HEK293 (cell line): ENCODE data around the gene MATN1.

Source experiments
- CTCF ChIA-PET: fragments of 350-600 bp; formaldehyde crosslinking; extraction: SDS; loops from one replicate; lab custom pipeline; 2021; ENCODE audit warnings: antibody characterized with exemption; lab: Yijun Ruan, JAX
- POLR2A ChIA-PET: fragments of 300-600 bp; formaldehyde crosslinking; extraction: SDS; loops from one replicate; lab custom pipeline; 2020; ENCODE audit warnings: antibody characterized with exemption, inconsistent platforms; lab: Yijun Ruan, JAX
- H3K27ac ChIP-seq: fragments of 200-500 bp; sonication (Bioruptor generic); 2 replicates; pipeline ENCODE4 v1.5.1; 2014; ENCODE audit warnings: low read depth, low read length, control low read depth, inconsistent platforms; ENCODE audit errors: extremely low read depth
- H3K36me3 ChIP-seq, 2 experiments: fragments of 200-500 bp in 1 of 2; sonication (Bioruptor generic) in 1 of 2; 1 replicate in 1 of 2; 2 replicates in 1 of 2; pipeline ENCODE4 v1.5.1; 2014 to 2017; ENCODE audit warnings: inconsistent platforms in 2 of 2, low read length in 2 of 2; ENCODE audit not compliant: control insufficient read depth in 2 of 2, insufficient read depth in 1 of 2
- H3K4me1 ChIP-seq: fragments of 200-500 bp; sonication (Bioruptor generic); 2 replicates; pipeline ENCODE4 v1.5.1; 2014; ENCODE audit warnings: mild to moderate bottlenecking, low read length, inconsistent platforms; ENCODE audit not compliant: control insufficient read depth, insufficient read depth
- H3K4me3 ChIP-seq: 2 replicates; pipeline ENCODE4 v1.5.1; 2011; ENCODE audit warnings: low read depth, mild to moderate bottlenecking, control low read depth, low read length, moderate library complexity
- H3K9me3 ChIP-seq: fragments of 200-500 bp; sonication (Bioruptor generic); 2 replicates; pipeline ENCODE4 v1.5.1; 2014; ENCODE audit warnings: low read depth, low read length, inconsistent platforms; ENCODE audit not compliant: control insufficient read depth, insufficient read depth
- GLI2 ChIP-seq: fragments of 450-650 bp; formaldehyde crosslinking; IDR thresholded peaks from 2 replicates; pipeline ENCODE4; 2017; ENCODE audit warnings: missing biosample characterization, missing genetic modification characterization, low read depth, borderline replicate concordance
- KLF10 ChIP-seq: fragments of 450-650 bp; IDR thresholded peaks from 2 replicates; pipeline ENCODE4 v1.5.1; 2018; ENCODE audit warnings: missing biosample characterization, mild to moderate bottlenecking, missing genetic modification characterization
- KLF16 ChIP-seq: fragments of 450-650 bp; formaldehyde crosslinking; IDR thresholded peaks from 2 replicates; pipeline ENCODE4 v1.5.1; 2017; ENCODE audit warnings: missing biosample characterization, missing genetic modification characterization
- MYNN ChIP-seq: fragments of 450-650 bp; formaldehyde crosslinking; IDR thresholded peaks from 2 replicates; pipeline ENCODE4 v1.5.1; 2016; ENCODE audit warnings: missing biosample characterization, missing genetic modification characterization, borderline replicate concordance
- MZF1 ChIP-seq: fragments of 450-650 bp; formaldehyde crosslinking; IDR thresholded peaks from 2 replicates; pipeline ENCODE4 v1.5.1; 2017; ENCODE audit warnings: missing biosample characterization, missing genetic modification characterization, borderline replicate concordance
- SETDB1 ChIP-seq: IDR thresholded peaks from one replicate; pipeline ENCODE4 v1.6.1; 2017; ENCODE audit warnings: mild to moderate bottlenecking, low read length, moderate library complexity, mixed read lengths; ENCODE audit not compliant: insufficient read length
- TCF7L2 ChIP-seq: IDR thresholded peaks from 2 replicates; pipeline ENCODE4 v1.6.1; 2011; ENCODE audit warnings: low read depth, mild to moderate bottlenecking, inconsistent platforms, low read length, moderate library complexity, borderline replicate concordance
- ZFP37 ChIP-seq: fragments of 450-650 bp; formaldehyde crosslinking; IDR thresholded peaks from 2 replicates; pipeline ENCODE4 v1.5.1; 2016; ENCODE audit warnings: missing biosample characterization, missing genetic modification characterization
- ZNF157 ChIP-seq: fragments of 450-650 bp; formaldehyde crosslinking; IDR thresholded peaks from 2 replicates; pipeline ENCODE4 v1.5.1; 2016; ENCODE audit warnings: missing biosample characterization, missing genetic modification characterization
- ZNF202 ChIP-seq: fragments of 450-650 bp; formaldehyde crosslinking; IDR thresholded peaks from 2 replicates; pipeline ENCODE4 v1.5.1; 2016; ENCODE audit warnings: missing biosample characterization, missing genetic modification characterization, borderline replicate concordance
- ZNF221 ChIP-seq: fragments of 450-650 bp; formaldehyde crosslinking; IDR thresholded peaks from 2 replicates; pipeline ENCODE4 v1.5.1; 2017; ENCODE audit warnings: missing biosample characterization, missing genetic modification characterization, borderline replicate concordance
- ZNF292 ChIP-seq: fragments of 450-650 bp; formaldehyde crosslinking; IDR thresholded peaks from 2 replicates; pipeline ENCODE4 v1.5.1; 2016; ENCODE audit warnings: low read depth, missing biosample characterization, missing genetic modification characterization, borderline replicate concordance
- ZNF391 ChIP-seq: fragments of 450-650 bp; formaldehyde crosslinking; IDR thresholded peaks from 2 replicates; pipeline ENCODE4 v1.5.1; 2016; ENCODE audit warnings: low read depth, missing biosample characterization, missing genetic modification characterization, borderline replicate concordance
- ZNF394 ChIP-seq: fragments of 450-650 bp; formaldehyde crosslinking; IDR thresholded peaks from 2 replicates; pipeline ENCODE4 v1.5.1; 2016; ENCODE audit warnings: missing biosample characterization, missing genetic modification characterization, mild to moderate bottlenecking, moderate library complexity, borderline replicate concordance
- ZNF416 ChIP-seq: fragments of 450-650 bp; formaldehyde crosslinking; IDR thresholded peaks from 2 replicates; pipeline ENCODE4 v1.5.1; 2016; ENCODE audit warnings: missing biosample characterization, missing genetic modification characterization
- ZNF501 ChIP-seq: fragments of 450-650 bp; formaldehyde crosslinking; IDR thresholded peaks from 2 replicates; pipeline ENCODE4 v1.5.1; 2016; ENCODE audit warnings: missing biosample characterization, missing genetic modification characterization
- ZNF660 ChIP-seq: fragments of 450-650 bp; IDR thresholded peaks from 2 replicates; pipeline ENCODE4 v1.5.1; 2018; ENCODE audit warnings: missing biosample characterization, mild to moderate bottlenecking, missing genetic modification characterization
- ZNF670 ChIP-seq: fragments of 450-650 bp; formaldehyde crosslinking; IDR thresholded peaks from 2 replicates; pipeline ENCODE4 v1.5.1; 2016; ENCODE audit warnings: missing biosample characterization, missing genetic modification characterization, low read depth
- ZNF792 ChIP-seq: fragments of 450-650 bp; formaldehyde crosslinking; IDR thresholded peaks from 2 replicates; pipeline ENCODE4 v1.5.1; 2016; ENCODE audit warnings: missing biosample characterization, missing genetic modification characterization
- TF ChIP-seq, protein P1 (sequence below): fragments of 450-650 bp; formaldehyde crosslinking; IDR thresholded peaks from 2 replicates; pipeline ENCODE4 v1.5.1; 2016; ENCODE audit warnings: missing biosample characterization, missing genetic modification characterization
- TF ChIP-seq, protein P2 (sequence below): fragments of 450-650 bp; formaldehyde crosslinking; IDR thresholded peaks from 2 replicates; pipeline ENCODE4 v1.5.1; 2016; ENCODE audit warnings: missing biosample characterization, missing genetic modification characterization, low read depth
- TF ChIP-seq, protein P3 (sequence below): fragments of 450-650 bp; formaldehyde crosslinking; IDR thresholded peaks from 2 replicates; pipeline ENCODE4 v1.5.1; 2017; ENCODE audit warnings: missing biosample characterization, missing genetic modification characterization

Gene MATN1

DNA sequence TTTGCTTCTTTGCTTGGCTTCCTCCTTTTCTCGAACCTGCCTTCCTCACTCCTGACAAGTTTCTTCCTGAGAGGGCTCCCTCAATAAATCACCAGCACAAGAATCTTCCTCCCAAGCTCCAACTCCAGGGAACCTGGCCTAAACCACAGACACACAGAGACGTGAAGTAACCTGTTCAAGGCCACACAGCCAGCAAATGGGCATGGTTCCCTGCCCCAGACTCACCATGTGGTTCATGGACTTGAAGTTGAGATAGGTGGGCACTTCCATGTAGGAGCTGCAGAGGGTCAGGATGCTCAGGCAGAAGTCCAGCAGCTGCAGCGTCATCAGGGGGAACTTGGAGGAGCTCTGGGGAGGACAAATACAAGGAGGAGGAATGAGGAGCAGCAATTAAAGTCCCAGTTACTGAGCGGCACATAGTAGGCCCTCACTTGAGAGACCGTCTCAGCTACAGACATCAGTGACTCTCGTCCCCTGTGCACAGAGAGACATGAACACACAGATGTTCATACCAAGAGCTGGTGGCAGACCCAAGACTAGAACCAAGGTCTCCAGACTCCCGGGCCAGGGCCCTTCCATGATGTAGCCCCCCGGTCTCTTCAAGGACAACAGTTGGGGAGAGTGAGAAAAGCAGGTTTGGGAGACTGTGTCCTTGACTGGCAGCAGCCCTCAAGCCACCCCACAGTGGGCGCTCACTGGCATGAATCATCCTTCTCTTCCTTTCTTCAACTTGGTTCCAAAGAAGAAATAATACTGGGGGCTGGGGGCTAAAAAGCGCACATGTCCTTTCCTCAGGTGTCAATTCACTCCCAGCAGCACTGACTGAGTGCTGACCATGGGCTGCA is 15.6 kb upstream of the MATN1 start:
- Histone ChIP-seq H3K4me1 (no peaks in the 10 kb centered on the region), H3K36me3 (no peaks in the 10 kb centered on the region), H3K9me3 (no peaks in the 10 kb centered on the region), H3K4me3 (no peak overlapping the region), H3K27ac (no peak overlapping the region)
- POLR2A ChIA-PET: no interaction called here
- no peak for TF ChIP-seq MYNN (tag by site-specific recombination)
- TF ChIP-seq, protein P1, sequence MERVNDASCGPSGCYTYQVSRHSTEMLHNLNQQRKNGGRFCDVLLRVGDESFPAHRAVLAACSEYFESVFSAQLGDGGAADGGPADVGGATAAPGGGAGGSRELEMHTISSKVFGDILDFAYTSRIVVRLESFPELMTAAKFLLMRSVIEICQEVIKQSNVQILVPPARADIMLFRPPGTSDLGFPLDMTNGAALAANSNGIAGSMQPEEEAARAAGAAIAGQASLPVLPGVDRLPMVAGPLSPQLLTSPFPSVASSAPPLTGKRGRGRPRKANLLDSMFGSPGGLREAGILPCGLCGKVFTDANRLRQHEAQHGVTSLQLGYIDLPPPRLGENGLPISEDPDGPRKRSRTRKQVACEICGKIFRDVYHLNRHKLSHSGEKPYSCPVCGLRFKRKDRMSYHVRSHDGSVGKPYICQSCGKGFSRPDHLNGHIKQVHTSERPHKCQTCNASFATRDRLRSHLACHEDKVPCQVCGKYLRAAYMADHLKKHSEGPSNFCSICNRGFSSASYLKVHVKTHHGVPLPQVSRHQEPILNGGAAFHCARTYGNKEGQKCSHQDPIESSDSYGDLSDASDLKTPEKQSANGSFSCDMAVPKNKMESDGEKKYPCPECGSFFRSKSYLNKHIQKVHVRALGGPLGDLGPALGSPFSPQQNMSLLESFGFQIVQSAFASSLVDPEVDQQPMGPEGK (tag by site-specific recombination): no peak
- no peak for TF ChIP-seq KLF16 (tag by site-specific recombination)
- no peak for TF ChIP-seq ZNF292 (tag by site-specific recombination)
- CTCF ChIA-PET: no interaction called here

DNA sequence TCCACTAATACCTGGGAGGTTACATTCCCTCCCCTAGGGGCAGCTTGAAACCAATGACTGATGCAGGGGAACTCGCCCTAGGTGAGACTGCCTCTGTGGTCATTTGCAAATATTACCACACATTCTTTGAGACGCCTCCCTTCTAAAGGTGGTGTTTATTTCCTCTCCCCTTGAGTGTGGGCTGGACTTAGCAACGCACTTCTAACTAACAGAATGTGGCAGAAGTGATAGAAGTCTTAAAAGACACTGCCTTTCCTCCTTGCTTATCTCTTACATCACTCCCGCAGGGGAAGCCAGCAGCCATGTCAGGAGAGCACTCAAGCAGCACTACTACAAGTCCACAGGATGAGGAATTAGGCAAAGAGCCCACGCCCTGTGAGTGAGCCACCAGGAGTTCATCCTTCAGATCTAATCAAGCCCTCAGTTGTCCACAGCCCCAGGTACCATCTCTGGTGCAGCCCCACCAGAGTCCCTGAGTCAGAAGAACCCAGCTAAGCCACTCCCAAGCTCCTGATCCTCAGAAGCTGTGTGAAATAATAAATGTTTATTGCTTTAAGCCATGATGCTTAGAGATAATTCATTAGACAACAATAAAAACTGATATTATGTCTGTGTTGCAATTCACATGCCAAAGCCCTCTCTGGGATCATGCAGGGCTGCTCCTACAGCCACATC is 14.8 kb upstream of the MATN1 start:
- H3K9me3 ChIP-seq: no peaks in the 10 kb centered on the region
- no peaks in the 10 kb centered on the region for H3K36me3 ChIP-seq
- ChIA-PET POLR2A (no interaction called here), CTCF (interaction anchor here (1.1 kb wide), 1 partner anchor 47 kb away, joined by 5 read pairs; no protein-coding TSS in a partner anchor)
- no peak overlapping the region for H3K27ac ChIP-seq
- no peak overlapping the region for H3K4me3 ChIP-seq
- H3K4me1 ChIP-seq: no peaks in the 10 kb centered on the region
- TF ChIP-seq ZNF501 (tag by site-specific recombination) (no peak), SETDB1 (peak; percentile 17)
- TF ChIP-seq, protein P2, sequence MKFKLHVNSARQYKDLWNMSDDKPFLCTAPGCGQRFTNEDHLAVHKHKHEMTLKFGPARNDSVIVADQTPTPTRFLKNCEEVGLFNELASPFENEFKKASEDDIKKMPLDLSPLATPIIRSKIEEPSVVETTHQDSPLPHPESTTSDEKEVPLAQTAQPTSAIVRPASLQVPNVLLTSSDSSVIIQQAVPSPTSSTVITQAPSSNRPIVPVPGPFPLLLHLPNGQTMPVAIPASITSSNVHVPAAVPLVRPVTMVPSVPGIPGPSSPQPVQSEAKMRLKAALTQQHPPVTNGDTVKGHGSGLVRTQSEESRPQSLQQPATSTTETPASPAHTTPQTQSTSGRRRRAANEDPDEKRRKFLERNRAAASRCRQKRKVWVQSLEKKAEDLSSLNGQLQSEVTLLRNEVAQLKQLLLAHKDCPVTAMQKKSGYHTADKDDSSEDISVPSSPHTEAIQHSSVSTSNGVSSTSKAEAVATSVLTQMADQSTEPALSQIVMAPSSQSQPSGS (tag by site-specific recombination): no peak

DNA sequence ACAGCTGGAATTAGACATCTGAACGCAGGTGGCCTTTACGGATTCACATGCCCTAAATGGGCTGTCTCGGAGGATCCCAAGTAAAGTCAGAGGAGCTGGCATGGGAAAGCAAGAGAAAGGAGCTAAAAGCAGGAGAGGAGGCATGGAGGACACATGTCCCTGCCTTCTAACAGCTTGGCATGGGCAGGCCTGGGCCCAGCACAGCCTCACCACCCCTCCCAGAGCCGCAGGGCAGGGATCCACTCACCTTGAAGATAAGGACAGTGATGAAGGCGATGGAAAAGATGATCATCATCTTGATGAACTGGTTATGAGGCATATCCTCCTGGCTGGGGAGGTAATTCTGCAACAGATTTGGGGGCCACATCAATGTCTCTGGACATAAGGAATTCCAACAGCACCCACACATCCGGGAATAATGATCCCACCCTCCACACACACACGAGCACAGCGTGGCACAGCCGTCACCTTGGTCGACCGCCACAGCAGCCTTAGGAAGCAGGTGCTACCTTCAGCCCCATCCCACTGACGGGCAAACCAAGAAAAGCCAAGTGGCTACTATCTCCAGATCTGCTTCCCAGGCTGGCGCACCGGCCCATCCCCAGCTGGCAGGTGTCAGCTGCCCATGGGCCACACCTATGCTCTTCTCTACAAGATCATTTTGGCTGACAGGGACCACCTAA is 14.1 kb upstream of the MATN1 start:
- no peaks in the 10 kb centered on the region for H3K9me3 ChIP-seq
- TF ChIP-seq ZNF202 (tag by site-specific recombination) (no peak), GLI2 (tag by site-specific recombination) (no peak), MYNN (tag by site-specific recombination) (no peak), ZNF221 (tag by site-specific recombination) (no peak), ZNF792 (tag by site-specific recombination) (no peak), ZNF157 (tag by site-specific recombination) (no peak), ZFP37 (tag by site-specific recombination) (no peak), ZNF660 (tag by site-specific recombination) (no peak), TCF7L2 (no peak), KLF10 (no peak), ZNF670 (tag by site-specific recombination) (no peak), MZF1 (tag by site-specific recombination) (no peak), ZNF394 (no peak), ZNF416 (tag by site-specific recombination) (no peak), ZNF391 (tag by site-specific recombination) (no peak)
- TF ChIP-seq, protein P3, sequence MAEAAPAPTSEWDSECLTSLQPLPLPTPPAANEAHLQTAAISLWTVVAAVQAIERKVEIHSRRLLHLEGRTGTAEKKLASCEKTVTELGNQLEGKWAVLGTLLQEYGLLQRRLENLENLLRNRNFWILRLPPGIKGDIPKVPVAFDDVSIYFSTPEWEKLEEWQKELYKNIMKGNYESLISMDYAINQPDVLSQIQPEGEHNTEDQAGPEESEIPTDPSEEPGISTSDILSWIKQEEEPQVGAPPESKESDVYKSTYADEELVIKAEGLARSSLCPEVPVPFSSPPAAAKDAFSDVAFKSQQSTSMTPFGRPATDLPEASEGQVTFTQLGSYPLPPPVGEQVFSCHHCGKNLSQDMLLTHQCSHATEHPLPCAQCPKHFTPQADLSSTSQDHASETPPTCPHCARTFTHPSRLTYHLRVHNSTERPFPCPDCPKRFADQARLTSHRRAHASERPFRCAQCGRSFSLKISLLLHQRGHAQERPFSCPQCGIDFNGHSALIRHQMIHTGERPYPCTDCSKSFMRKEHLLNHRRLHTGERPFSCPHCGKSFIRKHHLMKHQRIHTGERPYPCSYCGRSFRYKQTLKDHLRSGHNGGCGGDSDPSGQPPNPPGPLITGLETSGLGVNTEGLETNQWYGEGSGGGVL: no peak
- TF ChIP-seq, all 188 proteins: peak for 0
- CTCF ChIA-PET: interaction anchor here (0.7 to 1.4 kb wide), 3 partner anchors 45 to 65 kb away, joined by 4 to 6 read pairs (median 5); no protein-coding TSS in a partner anchor
- H3K36me3 ChIP-seq: no peaks in the 10 kb centered on the region
- no peak overlapping the region for H3K4me3 ChIP-seq
- POLR2A ChIA-PET: no interaction called here
- H3K27ac ChIP-seq: no peak overlapping the region
- H3K4me1 ChIP-seq: no peaks in the 10 kb centered on the region
